Erythroblast (primary cell): ENCODE measurements around the gene CA5A.

ENCODE experiments used
- GATA1 ChIP-seq: IDR thresholded peaks from 2 replicates; pipeline ENCODE4 v1.6.1; 2011; ENCODE audit warnings: low read depth, mild to moderate bottlenecking, control low read depth, low read length, moderate library complexity
- POLR2A ChIP-seq: IDR thresholded peaks from 2 replicates; pipeline ENCODE4 v1.6.1; 2011; ENCODE audit warnings: mild to moderate bottlenecking, low read length

DNA sequence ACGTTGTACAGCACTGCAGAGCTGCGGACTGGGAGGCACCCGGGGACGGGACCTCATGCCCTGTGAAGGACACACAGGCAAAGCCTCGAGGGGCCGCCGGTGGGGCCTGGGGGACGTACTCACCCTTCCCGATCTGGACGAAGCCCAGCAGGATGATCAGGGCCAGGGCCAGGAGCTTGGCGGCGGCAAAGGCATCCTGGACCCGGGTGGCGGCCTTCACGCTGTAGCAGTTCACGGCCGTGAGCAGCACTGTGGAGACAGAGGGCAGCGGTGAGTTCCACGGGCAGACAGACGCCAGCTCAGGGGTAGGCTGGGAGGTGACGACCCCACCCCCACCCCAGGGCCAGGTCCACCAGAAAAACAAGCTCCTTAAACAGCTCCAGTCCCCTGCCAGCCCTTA is 84.7 kb downstream of the CA5A start:
- TF ChIP-seq POLR2A (no peak), GATA1 (no peak)
